Endothelial cell of umbilical vein (primary cell): Measurements from ENCODE around the gene PKDCC. TPM values are rescaled to one million over a fixed set of nuclear protein-coding genes. Genes with fewer than 3 reads are reported as not detected.

Source experiments
- BruUV-seq: library from RNA; stranded (reverse); fragments of 400-500 nt; replicated peaks from 2 replicates; lab custom pipeline; 2021; lab: Mats Ljungman, UMichigan
- CTCF ChIA-PET: fragments of 300-600, 350-600 bp; sonication (Branson Sonifier 250); formaldehyde crosslinking; loops from one replicate; lab custom pipeline; 2021; ENCODE audit warnings: antibody characterized with exemption, inconsistent platforms; lab: Charles Lee
- POLR2A ChIA-PET: fragments of 300-600, 350-600 bp; sonication (Branson Sonifier 250); formaldehyde crosslinking; loops from one replicate; lab custom pipeline; 2021; ENCODE audit warnings: antibody characterized with exemption, inconsistent platforms; lab: Charles Lee
- DNase-seq: peaks from one replicate; pipeline ENCODE4 v3.0.0-alpha.2; 2011; ENCODE audit warnings: low read depth, low spot score
- FAIRE-seq: peaks from 2 replicates; lab custom pipeline; 2011; peaks lifted over from hg19 to GRCh38; lab: Jason Lieb, UNC
- H2AFZ ChIP-seq: 2 replicates; pipeline ENCODE4 v1.6.0; 2012; ENCODE audit warnings: low read depth, low read length, control low read depth, inconsistent platforms
- H3K27ac ChIP-seq: 2 replicates; pipeline ENCODE4 v1.5.1; 2011; ENCODE audit warnings: low read depth, mild to moderate bottlenecking, control low read depth, low read length, moderate library complexity; ENCODE audit not compliant: insufficient read depth
- H3K27me3 ChIP-seq, 2 experiments: 2 replicates each; pipeline versions ENCODE4 v1.6.0 to v1.6.1; 2011; ENCODE audit warnings: low read length in 2 of 2, mixed read lengths in 1 of 2; ENCODE audit not compliant: control insufficient read depth in 2 of 2, insufficient read depth in 2 of 2
- H3K36me3 ChIP-seq, 2 experiments: 2 replicates in 1 of 2; 3 replicates in 1 of 2; pipeline ENCODE4 v1.5.1; 2011; ENCODE audit warnings: low read length in 2 of 2, mild to moderate bottlenecking in 1 of 2, moderate library complexity in 1 of 2; ENCODE audit not compliant: control insufficient read depth in 2 of 2, insufficient read depth in 2 of 2; ENCODE audit errors: extremely low read depth in 1 of 2
- H3K4me1 ChIP-seq: 3 replicates; pipeline ENCODE4 v1.5.1; 2011; ENCODE audit warnings: mild to moderate bottlenecking, low read length; ENCODE audit not compliant: control insufficient read depth, insufficient read depth; ENCODE audit errors: extremely low read depth
- H3K4me2 ChIP-seq: 2 replicates; pipeline ENCODE4 v1.6.1; 2011; ENCODE audit warnings: low read length, control low read depth, mixed read lengths; ENCODE audit not compliant: insufficient read depth
- H3K4me3 ChIP-seq, 3 experiments: fragments of 200-600 bp in 1 of 3; sonication (generic), shearing (Covaris generic) in 1 of 3; replicated peaks in 1 of 3; 2 replicates each; pipeline ENCODE4 v1.5.1; 2011 to 2016; ENCODE audit warnings: control low read depth in 3 of 3, low read length in 3 of 3, mild to moderate bottlenecking in 2 of 3, inconsistent platforms in 1 of 3, low read depth in 1 of 3, moderate library complexity in 1 of 3; ENCODE audit not compliant: insufficient read depth in 1 of 3
- H3K79me2 ChIP-seq: 2 replicates; pipeline ENCODE4 v1.6.0; 2012; ENCODE audit warnings: low read length, inconsistent platforms; ENCODE audit not compliant: control insufficient read depth, insufficient read depth
- H3K9ac ChIP-seq: replicated peaks from 2 replicates; pipeline ENCODE3; 2011; ENCODE audit warnings: low read length, control low read depth; ENCODE audit not compliant: insufficient read depth; ENCODE audit errors: extremely low read depth
- H3K9me1 ChIP-seq: replicated peaks from 3 replicates; pipeline ENCODE4 v1.6.0; 2011; ENCODE audit warnings: mild to moderate bottlenecking, low read length; ENCODE audit not compliant: control insufficient read depth, insufficient read depth; ENCODE audit errors: extremely low read depth
- H3K9me3 ChIP-seq: replicated peaks from 2 replicates; pipeline ENCODE4 v1.5.1; 2012; ENCODE audit warnings: low read length, inconsistent platforms; ENCODE audit not compliant: control insufficient read depth, insufficient read depth
- H4K20me1 ChIP-seq: replicated peaks from 2 replicates; pipeline ENCODE3; 2011; ENCODE audit warnings: mild to moderate bottlenecking, low read length; ENCODE audit not compliant: control insufficient read depth, insufficient read depth; ENCODE audit errors: extremely low read depth
- EZH2 ChIP-seq: IDR thresholded peaks from 2 replicates; pipeline ENCODE4 v1.6.1; 2012; ENCODE audit warnings: borderline replicate concordance, low read depth, mild to moderate bottlenecking, moderate library complexity, low read length, inconsistent platforms; ENCODE audit not compliant: severe bottlenecking
- FOS ChIP-seq: IDR thresholded peaks from 2 replicates; pipeline ENCODE4 v1.6.1; 2011; ENCODE audit warnings: mild to moderate bottlenecking, low read length, moderate library complexity, borderline replicate concordance; ENCODE audit not compliant: insufficient read depth
- GATA2 ChIP-seq: IDR thresholded peaks from 2 replicates; pipeline ENCODE4 v1.7.0; 2011; ENCODE audit warnings: low read depth, mild to moderate bottlenecking, moderate library complexity, mixed read lengths, low read length; ENCODE audit not compliant: insufficient read length, insufficient read depth
- JUN ChIP-seq: IDR thresholded peaks from 2 replicates; pipeline ENCODE4 v1.6.1; 2011; ENCODE audit warnings: borderline replicate concordance, low read depth; ENCODE audit not compliant: insufficient read length, insufficient read depth
- MYC ChIP-seq: IDR thresholded peaks from one replicate; pipeline ENCODE4 v1.6.1; 2011; ENCODE audit warnings: mild to moderate bottlenecking, low read depth, low read length
- POLR2A ChIP-seq: IDR thresholded peaks from 2 replicates; pipeline ENCODE4 v1.6.1; 2012; ENCODE audit warnings: low read depth, mild to moderate bottlenecking, control low read depth, low read length
- POLR2AphosphoS5 ChIP-seq: IDR thresholded peaks from 2 replicates; pipeline ENCODE4 v1.6.1; 2012; ENCODE audit warnings: low read depth, mild to moderate bottlenecking, control low read depth, low read length, moderate library complexity; ENCODE audit not compliant: insufficient read depth
- dilution Hi-C: fragments of 300-500 bp; cut with MboI; formaldehyde crosslinking; loops from one replicate; pipeline ENCODE4 v1.15.0; 2019; ENCODE audit warnings: low sequenced_read_pairs; ENCODE audit not compliant: extremely low pct_ligation_motif_present
- intact Hi-C: fragments of 100-400 bp; cut with micrococcal nuclease; formaldehyde crosslinking; loops from one replicate; pipeline ENCODE4 v1.10.0; 2022
- polyA plus RNA-seq, 4 experiments: library from polyadenylated mRNA; depleted of rRNA in 3 of 4; stranded (reverse) in 3 of 4; unstranded in 1 of 4; fragments of >200 nt; gene quantifications; 2 replicates each; pipeline versions ENCODE4 v1.2.1 to v1.2.3, GENCODE V29; 2011 to 2012; ENCODE audit warnings: missing spikeins in 1 of 4
- total RNA-seq: library from RNA; stranded (reverse); gene quantifications from 2 replicates; pipeline ENCODE4 v1.2.3, GENCODE V29; 2021
- TF ChIP-seq, protein P1 (sequence below), 2 donors: IDR thresholded peaks; 1 replicate in 1 of 2; 2 replicates in 1 of 2; pipeline ENCODE4 v1.5.1; 2011; ENCODE audit warnings: low read length in 2 of 2, mild to moderate bottlenecking in 2 of 2, moderate library complexity in 2 of 2, control low read depth in 1 of 2, inconsistent platforms in 1 of 2, low read depth in 1 of 2; ENCODE audit not compliant: insufficient read depth in 1 of 2; ENCODE audit errors: extremely low read depth in 1 of 2
- TF ChIP-seq, protein P2 (sequence below): IDR thresholded peaks from 2 replicates; pipeline ENCODE4 v1.6.1; 2011; ENCODE audit not compliant: insufficient read depth, insufficient read length

PKDCC gene
- total and polyA plus RNA-seq, 2 donors (not counting 3 experiments of a cell fraction or from before 2014, with no cell fraction given), result 3.0 to 5.9 TPM

DNA sequence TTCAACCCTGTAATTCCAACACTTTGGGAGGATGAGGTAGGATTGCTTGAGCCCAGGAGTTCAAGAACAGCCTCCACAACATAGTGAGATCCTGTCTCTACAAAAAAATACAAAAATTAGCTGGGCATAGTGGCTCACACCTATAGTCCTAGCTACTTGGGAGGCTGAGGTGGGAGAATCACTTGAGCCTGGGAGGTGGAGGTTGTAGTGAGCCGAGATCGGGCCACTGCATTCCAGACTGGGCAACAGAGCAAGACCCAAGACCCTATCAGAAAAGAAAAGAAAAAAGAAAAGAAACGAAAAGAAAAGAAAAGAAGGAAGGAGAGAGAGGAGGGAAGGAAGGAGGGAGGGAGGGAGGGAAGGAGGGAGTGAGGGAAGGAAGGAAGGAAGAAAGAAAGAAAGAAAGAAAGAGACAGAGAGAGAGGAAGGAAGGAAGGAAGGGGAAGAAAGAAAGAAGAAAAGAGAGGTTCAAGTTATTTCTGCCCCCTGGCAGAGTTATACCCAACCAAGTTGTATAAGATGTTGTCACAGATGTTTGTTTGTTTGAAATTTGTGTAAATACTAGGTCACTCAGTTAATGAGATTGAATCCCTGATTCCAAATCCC is 3.9 kb upstream of the PKDCC start:
- no peaks in the 10 kb centered on the region for H4K20me1 ChIP-seq
- H3K79me2 ChIP-seq, result no peaks in the 10 kb centered on the region
- DNase-seq (no peak), FAIRE-seq (no peak)
- dilution Hi-C loops (no loop called here), intact Hi-C loops (no loop called here)
- H3K27ac ChIP-seq, result no peak overlapping the region
- no peaks in the 10 kb centered on the region for H3K9me1 ChIP-seq
- peaks cover 14 to 19% of the 10 kb centered on the region in 2 experiments for H3K27me3 ChIP-seq
- H3K4me2 ChIP-seq, result no peak overlapping the region
- H2AFZ ChIP-seq, result no peak overlapping the region
- no peak overlapping the region for H3K4me3 ChIP-seq
- H3K4me1 ChIP-seq, result peaks cover 8% of the 10 kb centered on the region
- no peaks in the 10 kb centered on the region for H3K36me3 ChIP-seq
- ChIA-PET CTCF (no interaction called here), POLR2A (no interaction called here)
- TF ChIP-seq, protein P1, sequence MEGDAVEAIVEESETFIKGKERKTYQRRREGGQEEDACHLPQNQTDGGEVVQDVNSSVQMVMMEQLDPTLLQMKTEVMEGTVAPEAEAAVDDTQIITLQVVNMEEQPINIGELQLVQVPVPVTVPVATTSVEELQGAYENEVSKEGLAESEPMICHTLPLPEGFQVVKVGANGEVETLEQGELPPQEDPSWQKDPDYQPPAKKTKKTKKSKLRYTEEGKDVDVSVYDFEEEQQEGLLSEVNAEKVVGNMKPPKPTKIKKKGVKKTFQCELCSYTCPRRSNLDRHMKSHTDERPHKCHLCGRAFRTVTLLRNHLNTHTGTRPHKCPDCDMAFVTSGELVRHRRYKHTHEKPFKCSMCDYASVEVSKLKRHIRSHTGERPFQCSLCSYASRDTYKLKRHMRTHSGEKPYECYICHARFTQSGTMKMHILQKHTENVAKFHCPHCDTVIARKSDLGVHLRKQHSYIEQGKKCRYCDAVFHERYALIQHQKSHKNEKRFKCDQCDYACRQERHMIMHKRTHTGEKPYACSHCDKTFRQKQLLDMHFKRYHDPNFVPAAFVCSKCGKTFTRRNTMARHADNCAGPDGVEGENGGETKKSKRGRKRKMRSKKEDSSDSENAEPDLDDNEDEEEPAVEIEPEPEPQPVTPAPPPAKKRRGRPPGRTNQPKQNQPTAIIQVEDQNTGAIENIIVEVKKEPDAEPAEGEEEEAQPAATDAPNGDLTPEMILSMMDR (IDR thresholded peaks at IDR 0.05; ENCODE audit: extremely low read depth in 1 of 2, insufficient read depth in 1 of 2, low read depth in 1 of 2, low read length in 2 of 2), result no peak
- TF ChIP-seq POLR2AphosphoS5 (no peak), EZH2 (no peak), MYC (no peak), FOS (no peak), POLR2A (no peak), GATA2 (no peak), JUN (no peak)
- TF ChIP-seq, protein P2, sequence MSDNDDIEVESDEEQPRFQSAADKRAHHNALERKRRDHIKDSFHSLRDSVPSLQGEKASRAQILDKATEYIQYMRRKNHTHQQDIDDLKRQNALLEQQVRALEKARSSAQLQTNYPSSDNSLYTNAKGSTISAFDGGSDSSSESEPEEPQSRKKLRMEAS, result no peak
- H3K9me3 ChIP-seq, result no peaks in the 10 kb centered on the region
- H3K9ac ChIP-seq, result no peak overlapping the region
- no TSS peak for BruUV-seq
